ENCODE data around the gene FKBP1A.

- TF ChIP-seq CTCF (IDR thresholded peaks at IDR 0.05) (no peak), POLR2A (IDR thresholded peaks at IDR 0.05) (no peak)
Measured at GRCh38 chr20:1426231-1426849, 33.5 kb upstream of the FKBP1A start.
